MM.1S (cell line): ENCODE data around the gene FBXO34.

Experiments used
- EZH2 ChIP-seq: fragments of 300-600 bp; sonication (generic); optimal IDR thresholded peaks from 2 replicates; pipeline ENCODE3; 2017; ENCODE audit warnings: low read depth, mild to moderate bottlenecking, antibody characterized with exemption, low read length, mixed read lengths
- TF ChIP-seq, protein P1 (sequence below): fragments of 300-600 bp; sonication (generic); IDR thresholded peaks from 2 replicates; pipeline ENCODE4 v1.5.1; 2016; ENCODE audit warnings: antibody characterized with exemption, low read length, mixed read lengths

DNA sequence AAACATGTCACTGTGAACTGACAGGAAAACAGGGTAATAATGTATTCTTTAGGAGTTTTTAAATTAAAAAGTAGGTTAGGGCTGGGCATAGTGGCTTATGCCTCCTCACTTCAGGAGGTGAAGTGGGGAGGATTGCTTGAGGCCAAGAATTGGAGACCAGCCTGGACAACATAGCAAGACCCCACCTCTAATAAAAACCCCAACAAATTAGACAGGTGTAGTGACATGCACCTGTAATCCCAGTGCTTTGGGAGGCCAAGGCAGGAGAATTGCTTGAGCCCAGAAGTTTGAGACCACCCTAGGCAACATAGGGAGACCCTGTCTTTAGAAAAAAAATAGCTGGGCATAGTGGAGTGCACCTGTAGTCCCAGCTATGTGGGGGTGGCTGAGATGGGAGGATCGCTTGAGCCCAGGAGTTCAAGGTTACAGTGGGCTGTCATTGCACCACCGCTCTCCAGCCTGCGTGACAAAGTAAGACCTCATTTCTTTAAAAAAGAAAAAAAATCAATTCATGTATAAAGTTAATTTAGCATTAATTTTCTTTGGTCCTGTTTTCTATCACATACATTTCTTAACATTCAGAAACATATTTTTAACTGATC lies 20.4 kb downstream of the FBXO34 start:
- TF ChIP-seq, protein P1, sequence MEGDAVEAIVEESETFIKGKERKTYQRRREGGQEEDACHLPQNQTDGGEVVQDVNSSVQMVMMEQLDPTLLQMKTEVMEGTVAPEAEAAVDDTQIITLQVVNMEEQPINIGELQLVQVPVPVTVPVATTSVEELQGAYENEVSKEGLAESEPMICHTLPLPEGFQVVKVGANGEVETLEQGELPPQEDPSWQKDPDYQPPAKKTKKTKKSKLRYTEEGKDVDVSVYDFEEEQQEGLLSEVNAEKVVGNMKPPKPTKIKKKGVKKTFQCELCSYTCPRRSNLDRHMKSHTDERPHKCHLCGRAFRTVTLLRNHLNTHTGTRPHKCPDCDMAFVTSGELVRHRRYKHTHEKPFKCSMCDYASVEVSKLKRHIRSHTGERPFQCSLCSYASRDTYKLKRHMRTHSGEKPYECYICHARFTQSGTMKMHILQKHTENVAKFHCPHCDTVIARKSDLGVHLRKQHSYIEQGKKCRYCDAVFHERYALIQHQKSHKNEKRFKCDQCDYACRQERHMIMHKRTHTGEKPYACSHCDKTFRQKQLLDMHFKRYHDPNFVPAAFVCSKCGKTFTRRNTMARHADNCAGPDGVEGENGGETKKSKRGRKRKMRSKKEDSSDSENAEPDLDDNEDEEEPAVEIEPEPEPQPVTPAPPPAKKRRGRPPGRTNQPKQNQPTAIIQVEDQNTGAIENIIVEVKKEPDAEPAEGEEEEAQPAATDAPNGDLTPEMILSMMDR: no peak
- no peak for TF ChIP-seq EZH2
